ENCODE data around the gene TMEM43.
"Not testable (repeated sequence)": the region's sequence is repeated elsewhere in the genome, so short reads cannot be mapped to it uniquely, and the experiment has no call there.

Gene TMEM43

DNA sequence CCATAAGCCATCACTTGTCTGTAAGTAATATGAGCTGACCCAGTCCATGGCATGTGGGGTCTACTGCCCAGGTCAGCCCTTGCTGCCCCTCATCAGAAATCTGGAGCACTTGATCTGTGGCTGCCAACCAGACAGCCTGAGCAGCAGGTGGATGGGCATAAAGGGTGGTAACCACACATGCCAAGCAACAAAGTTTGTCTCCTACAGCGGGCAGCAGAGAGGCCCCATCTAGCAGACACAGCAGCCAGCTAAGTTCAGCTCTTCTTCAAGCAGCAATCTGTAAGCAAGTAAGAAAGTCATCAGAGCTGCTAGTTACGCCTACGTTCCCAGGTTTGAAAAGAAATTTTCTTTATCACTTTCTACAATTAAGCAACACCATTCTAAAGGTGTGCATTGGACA is 28.1 kb upstream of the TMEM43 start:
- Histone ChIP-seq H2BK15ac (ENCODE audit: low read length) (no peak overlapping the region), H4K8ac (ENCODE audit: low read depth, low read length) (no peak overlapping the region), H2BK12ac (ENCODE audit: low read length) (no peak overlapping the region), H3K27me3 (ENCODE audit: control insufficient read depth in 3 of 3, insufficient read depth in 3 of 3, low read depth in 1 of 3, low read length in 3 of 3) (peaks cover 0 to 5% (median 0%) of the 10 kb centered on the region in 3 experiments), H3K23ac (ENCODE audit: low read depth, low read length, poor library complexity) (no peak overlapping the region), H3K4me1 (ENCODE audit: control insufficient read depth in 2 of 2, insufficient read depth in 1 of 2, low read depth in 1 of 2, low read length in 2 of 2) (no peaks in the 10 kb centered on the region), H3K36me3 (replicated peaks in 1 of 2; ENCODE audit: control insufficient read depth in 2 of 2, insufficient read depth in 2 of 2, low read length in 2 of 2) (no peaks in the 10 kb centered on the region), H3K9ac (ENCODE audit: low read depth, low read length, poor library complexity) (no peak overlapping the region), H2AFZ (ENCODE audit: low read length) (no peak overlapping the region), H3K4me2 (ENCODE audit: insufficient read depth, low read length, poor library complexity, severe bottlenecking) (no peak overlapping the region), H3K4me3 (ENCODE audit: low read length in 2 of 2) (no peak overlapping the region), H2BK5ac (ENCODE audit: low read length) (no peak overlapping the region), H3K27ac (replicated peaks; ENCODE audit: low read length) (no peak overlapping the region), H3K79me1 (ENCODE audit: low read depth, low read length) (no peaks in the 10 kb centered on the region), H2AK5ac (ENCODE audit: low read depth, low read length) (no peak overlapping the region), H3K4ac (ENCODE audit: low read length) (no peak overlapping the region), H3K18ac (ENCODE audit: low read length) (no peak overlapping the region), H2BK120ac (ENCODE audit: low read depth, low read length) (no peak overlapping the region), H4K91ac (ENCODE audit: low read depth, low read length, poor library complexity) (no peak overlapping the region), H3K14ac (ENCODE audit: low read length) (no peak overlapping the region), H3K9me3 (replicated peaks in 1 of 2; ENCODE audit: control insufficient read depth in 2 of 2, insufficient read depth in 1 of 2, low read depth in 1 of 2, low read length in 2 of 2) (peaks cover 0 to 1% of the 10 kb centered on the region in 2 donors)
- WGBS, 2 donors (ENCODE audit: extremely low coverage in 2 of 2, insufficient read length in 2 of 2, insufficient replicate concordance in 1 of 2), result no CpG with 5 or more reads among the region's 3 CpGs
- no peak for DNase-seq (ENCODE audit: low spot score)

DNA sequence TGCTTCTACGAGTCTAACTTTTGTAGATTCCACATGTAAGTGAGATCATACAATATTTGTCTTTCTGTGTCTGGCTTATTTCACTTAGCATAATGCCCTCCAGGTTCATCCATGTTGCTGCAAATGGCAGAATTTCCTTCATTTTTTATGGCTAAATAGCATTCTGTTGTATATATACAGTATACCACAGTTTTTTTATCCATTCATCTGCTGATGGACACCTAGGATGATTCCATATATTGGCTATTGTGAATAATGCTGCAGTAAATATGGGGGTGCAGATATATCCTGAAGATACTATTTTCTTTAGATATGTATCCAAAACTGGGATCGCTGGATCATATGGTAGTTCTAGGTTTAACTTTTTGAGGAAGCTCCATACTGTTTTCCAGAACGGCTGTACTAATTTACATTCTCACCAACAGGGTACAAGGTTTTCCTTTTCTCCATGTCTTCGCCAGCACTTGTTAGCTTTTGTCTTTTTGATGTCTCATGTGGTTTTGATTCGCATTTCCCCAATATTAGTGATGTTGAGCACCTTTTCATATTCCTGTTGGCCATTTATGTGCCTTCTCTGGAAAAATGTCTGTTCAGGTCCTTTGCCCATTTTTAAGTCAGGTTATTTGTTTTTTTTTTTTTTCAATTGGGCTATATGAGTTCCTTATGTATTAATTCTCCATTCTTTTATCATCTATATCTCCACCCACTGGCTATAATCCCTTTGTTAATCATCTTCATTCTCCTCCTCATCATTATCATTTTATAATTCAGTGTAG is 27.0 kb upstream of the TMEM43 start:
- Histone ChIP-seq H2BK15ac (ENCODE audit: low read length) (no peak overlapping the region), H3K36me3 (replicated peaks in 1 of 2; ENCODE audit: control insufficient read depth in 2 of 2, insufficient read depth in 2 of 2, low read length in 2 of 2) (no peaks in the 10 kb centered on the region), H4K91ac (ENCODE audit: low read depth, low read length, poor library complexity) (no peak overlapping the region), H3K9ac (ENCODE audit: low read depth, low read length, poor library complexity) (no peak overlapping the region), H3K4me1 (ENCODE audit: control insufficient read depth in 2 of 2, insufficient read depth in 1 of 2, low read depth in 1 of 2, low read length in 2 of 2) (no peaks in the 10 kb centered on the region), H3K79me1 (ENCODE audit: low read depth, low read length) (no peaks in the 10 kb centered on the region), H2AFZ (ENCODE audit: low read length) (no peak overlapping the region), H3K4ac (ENCODE audit: low read length) (no peak overlapping the region), H2BK12ac (ENCODE audit: low read length) (no peak overlapping the region), H3K14ac (ENCODE audit: low read length) (no peak overlapping the region), H2AK5ac (ENCODE audit: low read depth, low read length) (no peak overlapping the region), H3K27me3 (ENCODE audit: control insufficient read depth in 3 of 3, insufficient read depth in 3 of 3, low read depth in 1 of 3, low read length in 3 of 3) (peaks cover 0 to 5% (median 0%) of the 10 kb centered on the region in 3 experiments), H3K23ac (ENCODE audit: low read depth, low read length, poor library complexity) (no peak overlapping the region), H3K9me3 (replicated peaks in 1 of 2; ENCODE audit: control insufficient read depth in 2 of 2, insufficient read depth in 1 of 2, low read depth in 1 of 2, low read length in 2 of 2) (peaks cover 0 to 1% of the 10 kb centered on the region in 2 donors), H2BK5ac (ENCODE audit: low read length) (no peak overlapping the region), H3K4me2 (ENCODE audit: insufficient read depth, low read length, poor library complexity, severe bottlenecking) (no peak overlapping the region), H4K8ac (ENCODE audit: low read depth, low read length) (no peak overlapping the region), H3K18ac (ENCODE audit: low read length) (no peak overlapping the region), H3K4me3 (ENCODE audit: low read length in 2 of 2) (no peak overlapping the region), H3K27ac (replicated peaks; ENCODE audit: low read length) (no peak overlapping the region), H2BK120ac (ENCODE audit: low read depth, low read length) (no peak overlapping the region)
- no CpG with 5 or more reads among the region's 5 CpGs for WGBS, 2 donors (ENCODE audit: extremely low coverage in 2 of 2, insufficient read length in 2 of 2, insufficient replicate concordance in 1 of 2)
- no peak for DNase-seq (ENCODE audit: low spot score)

DNA sequence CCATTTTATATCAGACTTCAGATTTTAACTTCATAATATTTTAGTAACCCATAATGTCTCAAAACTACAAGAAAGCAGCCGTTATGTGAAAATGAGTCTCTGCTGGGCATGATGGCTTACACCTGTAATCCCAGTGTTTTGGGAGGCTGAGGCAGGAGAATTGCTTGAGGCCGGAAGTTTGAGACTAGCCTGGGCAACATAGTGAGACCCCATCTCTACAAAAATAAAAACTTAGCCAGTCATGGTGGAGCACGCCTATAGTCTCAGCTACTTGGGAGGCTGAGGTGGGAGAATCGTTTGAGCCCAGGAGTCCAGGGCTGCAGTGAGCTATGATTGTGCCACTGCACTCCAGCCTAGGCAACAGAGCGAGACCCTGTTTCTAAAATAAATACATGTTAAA is 15.0 kb upstream of the TMEM43 start:
- H3K79me1 ChIP-seq (ENCODE audit: low read depth, low read length); H3K14ac ChIP-seq (ENCODE audit: low read length); H3K27me3 ChIP-seq (ENCODE audit: control insufficient read depth in 3 of 3, insufficient read depth in 3 of 3, low read depth in 1 of 3, low read length in 3 of 3); H3K4ac ChIP-seq (ENCODE audit: low read length); H2AK5ac ChIP-seq (ENCODE audit: low read depth, low read length); H4K8ac ChIP-seq (ENCODE audit: low read depth, low read length); DNase-seq (ENCODE audit: low spot score); H2BK120ac ChIP-seq (ENCODE audit: low read depth, low read length); H3K18ac ChIP-seq (ENCODE audit: low read length); H3K4me3 ChIP-seq (ENCODE audit: low read length in 2 of 2); H2AFZ ChIP-seq (ENCODE audit: low read length); H3K9ac ChIP-seq (ENCODE audit: low read depth, low read length, poor library complexity); H2BK15ac ChIP-seq (ENCODE audit: low read length); H4K91ac ChIP-seq (ENCODE audit: low read depth, low read length, poor library complexity); H3K27ac ChIP-seq (replicated peaks; ENCODE audit: low read length); H3K4me2 ChIP-seq (ENCODE audit: insufficient read depth, low read length, poor library complexity, severe bottlenecking); H2BK5ac ChIP-seq (ENCODE audit: low read length); H2BK12ac ChIP-seq (ENCODE audit: low read length); H3K4me1 ChIP-seq (ENCODE audit: control insufficient read depth in 2 of 2, insufficient read depth in 1 of 2, low read depth in 1 of 2, low read length in 2 of 2); H3K9me3 ChIP-seq (replicated peaks in 1 of 2; ENCODE audit: control insufficient read depth in 2 of 2, insufficient read depth in 1 of 2, low read depth in 1 of 2, low read length in 2 of 2); H3K23ac ChIP-seq (ENCODE audit: low read depth, low read length, poor library complexity): not testable (repeated sequence)
- H3K36me3 ChIP-seq (replicated peaks in 1 of 2; ENCODE audit: control insufficient read depth in 2 of 2, insufficient read depth in 2 of 2, low read length in 2 of 2), result peaks cover 3 to 38% of the 10 kb centered on the region in 2 donors
- no CpG with 5 or more reads among the region's 5 CpGs for WGBS, 2 donors (ENCODE audit: extremely low coverage in 2 of 2, insufficient read length in 2 of 2, insufficient replicate concordance in 1 of 2)

DNA sequence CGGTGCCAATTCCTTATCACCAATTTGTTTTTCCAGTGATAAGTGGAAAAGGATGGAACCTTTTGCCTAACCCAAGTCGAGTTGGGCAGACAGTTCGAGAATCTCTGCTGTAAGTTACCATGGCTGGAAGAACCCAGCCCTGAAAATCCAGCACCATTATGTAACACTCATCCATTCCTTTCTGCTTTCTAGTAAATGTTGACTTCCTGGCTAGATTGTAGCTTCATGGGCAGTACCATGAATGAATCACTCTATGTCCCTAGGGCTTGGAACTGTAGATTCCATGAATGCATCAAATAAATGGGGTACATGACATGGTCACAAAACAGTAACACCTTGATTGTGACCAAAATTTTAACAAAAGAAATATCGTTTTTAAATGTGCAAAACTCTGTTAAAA is 14.2 kb upstream of the TMEM43 start:
- Histone ChIP-seq H3K9me3 (replicated peaks in 1 of 2; ENCODE audit: control insufficient read depth in 2 of 2, insufficient read depth in 1 of 2, low read depth in 1 of 2, low read length in 2 of 2) (no peaks in the 10 kb centered on the region), H4K8ac (ENCODE audit: low read depth, low read length) (no peak overlapping the region), H3K23ac (ENCODE audit: low read depth, low read length, poor library complexity) (no peak overlapping the region), H3K14ac (ENCODE audit: low read length) (no peak overlapping the region), H3K9ac (ENCODE audit: low read depth, low read length, poor library complexity) (no peak overlapping the region), H3K4me3 (ENCODE audit: low read length in 2 of 2) (no peak overlapping the region), H4K91ac (ENCODE audit: low read depth, low read length, poor library complexity) (no peak overlapping the region), H3K27ac (replicated peaks; ENCODE audit: low read length) (no peak overlapping the region), H3K79me1 (ENCODE audit: low read depth, low read length) (no peaks in the 10 kb centered on the region), H3K4me1 (ENCODE audit: control insufficient read depth in 2 of 2, insufficient read depth in 1 of 2, low read depth in 1 of 2, low read length in 2 of 2) (no peaks in the 10 kb centered on the region), H2BK5ac (ENCODE audit: low read length) (no peak overlapping the region), H2BK12ac (ENCODE audit: low read length) (no peak overlapping the region), H2BK15ac (ENCODE audit: low read length) (no peak overlapping the region), H3K27me3 (ENCODE audit: control insufficient read depth in 3 of 3, insufficient read depth in 3 of 3, low read depth in 1 of 3, low read length in 3 of 3) (no peaks in the 10 kb centered on the region), H3K4ac (ENCODE audit: low read length) (no peak overlapping the region), H3K18ac (ENCODE audit: low read length) (no peak overlapping the region), H2AK5ac (ENCODE audit: low read depth, low read length) (no peak overlapping the region), H2BK120ac (ENCODE audit: low read depth, low read length) (no peak overlapping the region), H3K36me3 (replicated peaks in 1 of 2; ENCODE audit: control insufficient read depth in 2 of 2, insufficient read depth in 2 of 2, low read length in 2 of 2) (peaks cover 4 to 46% of the 10 kb centered on the region in 2 donors), H3K4me2 (ENCODE audit: insufficient read depth, low read length, poor library complexity, severe bottlenecking) (no peak overlapping the region), H2AFZ (ENCODE audit: low read length) (no peak overlapping the region)
- WGBS, 2 donors (ENCODE audit: extremely low coverage in 2 of 2, insufficient read length in 2 of 2, insufficient replicate concordance in 1 of 2), result no CpG with 5 or more reads among the region's 4 CpGs
- DNase-seq (ENCODE audit: low spot score), result no peak

Data from neuronal stem cell (in vitro differentiated cells).